GM10248 (cell line): Measurements from ENCODE around the gene SHANK3.
A peak's percentile ranks its signal among the peaks of the same experiment; 100 is the strongest.
"Not testable (repeated sequence)": the region's sequence is repeated elsewhere in the genome, so short reads cannot be mapped to it uniquely, and the experiment has no call there.

Source experiments
- CTCF ChIA-PET: fragments of 300-600 bp; sonication (Branson Sonifier 250); formaldehyde crosslinking; extraction: SDS; loops from one replicate; lab custom pipeline; 2021; ENCODE audit warnings: antibody characterized with exemption; lab: Yijun Ruan, JAX
- POLR2A ChIA-PET: fragments of 350-650 bp; sonication (Branson Sonifier 250); formaldehyde crosslinking; extraction: SDS; loops from one replicate; lab custom pipeline; 2020; ENCODE audit warnings: antibody characterized with exemption; lab: Yijun Ruan, JAX
- DNase-seq: peaks from one replicate; pipeline ENCODE4 v3.0.0; 2012; ENCODE audit errors: extremely low spot score
- CTCF ChIP-seq: IDR thresholded peaks from 2 replicates; pipeline ENCODE4 v1.5.1; 2012; ENCODE audit warnings: mild to moderate bottlenecking, low read depth; ENCODE audit errors: extremely low read depth, missing control alignments, control extremely low read depth

Gene SHANK3

GRCh38 chr22:50656122-50657070, 16.2 kb upstream of the SHANK3 start:
- no peak for DNase-seq
- ChIA-PET POLR2A (no interaction called here), CTCF (no interaction called here)
- no peak for TF ChIP-seq CTCF

- no peak for DNase-seq
- no peak for TF ChIP-seq CTCF
- POLR2A ChIA-PET = no interaction called here
- CTCF ChIA-PET = no interaction called here
Measured at GRCh38 chr22:50657925-50658324, 14.7 kb upstream of the SHANK3 start.

GRCh38 chr22:50659711-50660110, 12.9 kb upstream of the SHANK3 start:
- POLR2A ChIA-PET, CTCF ChIA-PET, DNase-seq: not testable (repeated sequence)

- peak; percentile 15 for DNase-seq
- ChIA-PET CTCF (no interaction called here), POLR2A (no interaction called here)
- no peak for TF ChIP-seq CTCF
Measured at GRCh38 chr22:50660306-50660705, 12.3 kb upstream of the SHANK3 start.

DNA sequence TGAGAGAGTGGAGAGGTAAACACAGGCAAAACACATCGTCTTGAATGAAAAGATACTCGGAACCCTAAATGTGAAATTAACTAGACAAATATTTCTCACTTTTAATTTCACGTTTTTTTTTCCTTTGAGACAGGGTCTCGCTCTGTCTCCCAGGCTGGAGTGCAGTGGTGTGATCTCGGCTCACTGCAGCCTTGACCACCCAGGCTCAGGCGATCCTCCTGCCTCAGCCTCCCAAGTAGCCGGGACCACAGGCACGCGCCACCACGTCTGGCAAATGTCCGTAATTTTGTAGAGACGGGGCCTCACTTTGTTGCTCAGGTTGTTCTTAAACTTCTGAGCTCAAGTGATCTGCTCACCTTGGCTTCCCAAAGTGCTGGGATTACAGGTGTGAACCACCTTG, 7.4 kb upstream of the SHANK3 start:
- ChIA-PET POLR2A (no interaction called here), CTCF (no interaction called here)
- no peak for TF ChIP-seq CTCF
- DNase-seq = no peak

- CTCF ChIA-PET = interaction anchor here (1.5 kb wide), 1 partner anchor 27 kb away, joined by 3 read pairs; no protein-coding TSS in a partner anchor
- peak; percentile 42 for DNase-seq
- POLR2A ChIA-PET = no interaction called here
- no peak for TF ChIP-seq CTCF
Measured at GRCh38 chr22:50665738-50666137, 6.9 kb upstream of the SHANK3 start.

GRCh38 chr22:50670513-50670912, 2.1 kb upstream of the SHANK3 start:
- no peak for TF ChIP-seq CTCF
- CTCF ChIA-PET = interaction anchor here (2.2 kb wide), 1 partner anchor 9 kb away, joined by 4 read pairs; no protein-coding TSS in a partner anchor
- DNase-seq = no peak
- POLR2A ChIA-PET = no interaction called here
